H1 (cell line): ENCODE data around the gene CSGALNACT2. TPM values are rescaled to one million over a fixed set of nuclear protein-coding genes. Genes with fewer than 3 reads are reported as not detected.

Experiments
- ASH2L ChIP-seq: fragments of 200-600, 300-600 bp; sonication (generic); IDR thresholded peaks from one replicate; pipeline ENCODE4 v1.7.1; 2017; ENCODE audit warnings: low read length
- BCL11A ChIP-seq, 2 experiments: IDR thresholded peaks; one replicate each; pipeline ENCODE4 v1.6.1; 2011; ENCODE audit warnings: low read depth in 2 of 2, low read length in 2 of 2, mild to moderate bottlenecking in 2 of 2
- EGR1 ChIP-seq: IDR thresholded peaks from 2 replicates; pipeline ENCODE4 v1.6.1; 2011; ENCODE audit warnings: low read depth, low read length, borderline replicate concordance
- EZH2 ChIP-seq: fragments of 200-600 bp; sonication (generic); IDR thresholded peaks from 2 replicates; pipeline ENCODE4 v1.7.1; 2012; ENCODE audit warnings: low read depth, mild to moderate bottlenecking, moderate library complexity, low read length, inconsistent platforms; ENCODE audit not compliant: severe bottlenecking
- HDAC6 ChIP-seq: IDR thresholded peaks from one replicate; pipeline ENCODE4 v1.7.1; 2012; ENCODE audit warnings: low read depth, mild to moderate bottlenecking, inconsistent platforms, low read length, moderate library complexity
- JUND ChIP-seq: IDR thresholded peaks from 2 replicates; pipeline ENCODE4 v1.6.1; 2011; ENCODE audit warnings: mild to moderate bottlenecking, improper control_type of control experiment, low read length
- KDM5A ChIP-seq: fragments of 200-600 bp; IDR thresholded peaks from 2 replicates; pipeline ENCODE4 v1.7.1; 2012; ENCODE audit warnings: mild to moderate bottlenecking, low read length, inconsistent platforms, mixed read lengths
- RXRA ChIP-seq: IDR thresholded peaks from 2 replicates; pipeline ENCODE4 v1.6.1; 2011; ENCODE audit warnings: low read depth, mild to moderate bottlenecking, low read length, moderate library complexity; ENCODE audit not compliant: insufficient read depth
- polyA plus RNA-seq, 7 experiments: library from polyadenylated mRNA; depleted of rRNA in 3 of 7; stranded (reverse) in 5 of 7; unstranded in 2 of 7; fragments of >200 nt in 5 of 7; fragments of 200-250 nt in 2 of 7; gene quantifications; 1 replicate in 5 of 7; 2 replicates in 1 of 7; 4 replicates in 1 of 7; pipeline versions ENCODE4 v1.2.1 to v1.2.3, GENCODE V29; 2011 to 2013; ENCODE audit warnings: missing spikeins in 2 of 7, mixed read lengths in 2 of 7
- total RNA-seq: library from RNA; stranded (reverse); fragmentation: NEBNext Ultra II Directional; extraction: Animal tissue kit (Norgen Biotek cat#: 25700); gene quantifications from 2 replicates; pipeline ENCODE4 v1.2.1, GENCODE V29; 2021
- TF ChIP-seq, protein P1 (sequence below): fragments of 300-600 bp; sonication (generic); IDR thresholded peaks from 2 replicates; pipeline ENCODE4 v1.7.1; 2012; ENCODE audit warnings: low read length, moderate library complexity, mild to moderate bottlenecking, inconsistent platforms; ENCODE audit not compliant: insufficient replicate concordance

Gene CSGALNACT2
- total and polyA plus RNA-seq, 2 of the 8 experiments (the other 6 are each of a cell fraction or from before 2014, with no cell fraction given), result 2.6 to 5.3 TPM

DNA sequence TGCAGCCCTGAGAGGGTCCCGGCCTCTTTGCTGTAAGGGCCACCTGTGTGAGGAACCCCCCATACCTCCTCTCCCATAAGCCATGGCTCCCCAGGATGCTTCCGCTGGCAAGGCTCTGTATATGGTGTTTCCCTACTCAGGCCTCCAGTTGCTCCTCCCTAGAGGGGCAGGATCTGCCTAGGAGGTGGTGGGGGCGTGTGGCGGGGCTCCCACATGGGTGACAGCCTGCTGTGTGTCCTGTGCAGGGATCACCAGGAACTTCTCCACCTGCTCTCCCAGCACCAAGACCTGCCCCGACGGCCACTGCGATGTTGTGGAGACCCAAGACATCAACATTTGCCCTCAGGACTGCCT, 25.7 kb upstream of the CSGALNACT2 start (continued):
- TF ChIP-seq, protein P1, sequence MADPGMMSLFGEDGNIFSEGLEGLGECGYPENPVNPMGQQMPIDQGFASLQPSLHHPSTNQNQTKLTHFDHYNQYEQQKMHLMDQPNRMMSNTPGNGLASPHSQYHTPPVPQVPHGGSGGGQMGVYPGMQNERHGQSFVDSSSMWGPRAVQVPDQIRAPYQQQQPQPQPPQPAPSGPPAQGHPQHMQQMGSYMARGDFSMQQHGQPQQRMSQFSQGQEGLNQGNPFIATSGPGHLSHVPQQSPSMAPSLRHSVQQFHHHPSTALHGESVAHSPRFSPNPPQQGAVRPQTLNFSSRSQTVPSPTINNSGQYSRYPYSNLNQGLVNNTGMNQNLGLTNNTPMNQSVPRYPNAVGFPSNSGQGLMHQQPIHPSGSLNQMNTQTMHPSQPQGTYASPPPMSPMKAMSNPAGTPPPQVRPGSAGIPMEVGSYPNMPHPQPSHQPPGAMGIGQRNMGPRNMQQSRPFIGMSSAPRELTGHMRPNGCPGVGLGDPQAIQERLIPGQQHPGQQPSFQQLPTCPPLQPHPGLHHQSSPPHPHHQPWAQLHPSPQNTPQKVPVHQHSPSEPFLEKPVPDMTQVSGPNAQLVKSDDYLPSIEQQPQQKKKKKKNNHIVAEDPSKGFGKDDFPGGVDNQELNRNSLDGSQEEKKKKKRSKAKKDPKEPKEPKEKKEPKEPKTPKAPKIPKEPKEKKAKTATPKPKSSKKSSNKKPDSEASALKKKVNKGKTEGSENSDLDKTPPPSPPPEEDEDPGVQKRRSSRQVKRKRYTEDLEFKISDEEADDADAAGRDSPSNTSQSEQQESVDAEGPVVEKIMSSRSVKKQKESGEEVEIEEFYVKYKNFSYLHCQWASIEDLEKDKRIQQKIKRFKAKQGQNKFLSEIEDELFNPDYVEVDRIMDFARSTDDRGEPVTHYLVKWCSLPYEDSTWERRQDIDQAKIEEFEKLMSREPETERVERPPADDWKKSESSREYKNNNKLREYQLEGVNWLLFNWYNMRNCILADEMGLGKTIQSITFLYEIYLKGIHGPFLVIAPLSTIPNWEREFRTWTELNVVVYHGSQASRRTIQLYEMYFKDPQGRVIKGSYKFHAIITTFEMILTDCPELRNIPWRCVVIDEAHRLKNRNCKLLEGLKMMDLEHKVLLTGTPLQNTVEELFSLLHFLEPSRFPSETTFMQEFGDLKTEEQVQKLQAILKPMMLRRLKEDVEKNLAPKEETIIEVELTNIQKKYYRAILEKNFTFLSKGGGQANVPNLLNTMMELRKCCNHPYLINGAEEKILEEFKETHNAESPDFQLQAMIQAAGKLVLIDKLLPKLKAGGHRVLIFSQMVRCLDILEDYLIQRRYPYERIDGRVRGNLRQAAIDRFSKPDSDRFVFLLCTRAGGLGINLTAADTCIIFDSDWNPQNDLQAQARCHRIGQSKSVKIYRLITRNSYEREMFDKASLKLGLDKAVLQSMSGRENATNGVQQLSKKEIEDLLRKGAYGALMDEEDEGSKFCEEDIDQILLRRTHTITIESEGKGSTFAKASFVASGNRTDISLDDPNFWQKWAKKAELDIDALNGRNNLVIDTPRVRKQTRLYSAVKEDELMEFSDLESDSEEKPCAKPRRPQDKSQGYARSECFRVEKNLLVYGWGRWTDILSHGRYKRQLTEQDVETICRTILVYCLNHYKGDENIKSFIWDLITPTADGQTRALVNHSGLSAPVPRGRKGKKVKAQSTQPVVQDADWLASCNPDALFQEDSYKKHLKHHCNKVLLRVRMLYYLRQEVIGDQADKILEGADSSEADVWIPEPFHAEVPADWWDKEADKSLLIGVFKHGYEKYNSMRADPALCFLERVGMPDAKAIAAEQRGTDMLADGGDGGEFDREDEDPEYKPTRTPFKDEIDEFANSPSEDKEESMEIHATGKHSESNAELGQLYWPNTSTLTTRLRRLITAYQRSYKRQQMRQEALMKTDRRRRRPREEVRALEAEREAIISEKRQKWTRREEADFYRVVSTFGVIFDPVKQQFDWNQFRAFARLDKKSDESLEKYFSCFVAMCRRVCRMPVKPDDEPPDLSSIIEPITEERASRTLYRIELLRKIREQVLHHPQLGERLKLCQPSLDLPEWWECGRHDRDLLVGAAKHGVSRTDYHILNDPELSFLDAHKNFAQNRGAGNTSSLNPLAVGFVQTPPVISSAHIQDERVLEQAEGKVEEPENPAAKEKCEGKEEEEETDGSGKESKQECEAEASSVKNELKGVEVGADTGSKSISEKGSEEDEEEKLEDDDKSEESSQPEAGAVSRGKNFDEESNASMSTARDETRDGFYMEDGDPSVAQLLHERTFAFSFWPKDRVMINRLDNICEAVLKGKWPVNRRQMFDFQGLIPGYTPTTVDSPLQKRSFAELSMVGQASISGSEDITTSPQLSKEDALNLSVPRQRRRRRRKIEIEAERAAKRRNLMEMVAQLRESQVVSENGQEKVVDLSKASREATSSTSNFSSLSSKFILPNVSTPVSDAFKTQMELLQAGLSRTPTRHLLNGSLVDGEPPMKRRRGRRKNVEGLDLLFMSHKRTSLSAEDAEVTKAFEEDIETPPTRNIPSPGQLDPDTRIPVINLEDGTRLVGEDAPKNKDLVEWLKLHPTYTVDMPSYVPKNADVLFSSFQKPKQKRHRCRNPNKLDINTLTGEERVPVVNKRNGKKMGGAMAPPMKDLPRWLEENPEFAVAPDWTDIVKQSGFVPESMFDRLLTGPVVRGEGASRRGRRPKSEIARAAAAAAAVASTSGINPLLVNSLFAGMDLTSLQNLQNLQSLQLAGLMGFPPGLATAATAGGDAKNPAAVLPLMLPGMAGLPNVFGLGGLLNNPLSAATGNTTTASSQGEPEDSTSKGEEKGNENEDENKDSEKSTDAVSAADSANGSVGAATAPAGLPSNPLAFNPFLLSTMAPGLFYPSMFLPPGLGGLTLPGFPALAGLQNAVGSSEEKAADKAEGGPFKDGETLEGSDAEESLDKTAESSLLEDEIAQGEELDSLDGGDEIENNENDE, result no peak
- no peak for TF ChIP-seq EGR1
- no peak for TF ChIP-seq ASH2L
- TF ChIP-seq RXRA, result no peak
- TF ChIP-seq BCL11A (IDR thresholded peaks at IDR 0.05; ENCODE audit: low read depth in 2 of 2, low read length in 2 of 2), result no peak
- TF ChIP-seq EZH2, result no peak
- no peak for TF ChIP-seq HDAC6
- no peak for TF ChIP-seq JUND
- TF ChIP-seq KDM5A, result no peak
